ENCODE data around the gene ZNF644.

Gene ZNF644

DNA sequence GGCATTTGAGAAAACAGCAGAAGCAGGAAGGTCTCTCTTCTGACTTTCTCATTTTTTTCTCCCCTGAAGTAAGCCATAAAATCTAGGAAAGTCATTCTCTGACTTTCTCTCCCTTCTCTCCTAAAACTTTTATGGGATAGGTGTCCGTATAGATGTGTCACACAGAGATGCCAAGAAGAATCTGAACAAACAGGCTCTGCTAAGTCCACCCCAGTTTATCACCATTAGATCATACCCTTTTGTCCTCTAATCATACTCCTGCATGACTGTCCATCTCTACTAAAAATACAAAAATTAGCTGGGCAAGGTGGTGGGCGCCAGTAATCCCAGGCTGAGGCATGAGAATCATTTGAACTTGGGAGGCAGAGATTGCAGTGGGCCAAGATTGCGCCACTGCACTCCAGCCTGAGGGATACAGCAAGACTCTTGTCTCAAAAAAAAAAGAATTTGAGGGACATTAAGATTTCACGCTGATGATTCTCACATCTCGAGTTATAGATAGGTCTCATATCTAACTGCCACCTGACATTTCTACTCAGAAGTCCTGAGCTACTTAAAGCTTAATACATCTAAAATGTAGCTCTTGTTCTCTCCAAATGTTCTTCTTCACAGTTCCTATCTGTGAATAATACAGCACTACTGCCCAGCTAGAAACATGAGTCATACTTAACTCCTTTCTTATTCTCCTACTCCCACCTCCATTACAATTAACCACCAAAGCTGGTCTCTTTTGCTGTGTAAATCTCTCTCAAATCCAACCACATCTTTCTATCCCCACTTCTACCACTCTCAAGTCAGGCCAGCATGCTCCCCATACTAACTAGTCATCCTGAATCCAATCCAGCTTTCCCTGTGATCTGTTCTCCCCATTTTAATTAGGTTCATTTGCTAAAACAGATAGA, 47.7 kb downstream of the ZNF644 start:
- TF ChIP-seq, protein P1, sequence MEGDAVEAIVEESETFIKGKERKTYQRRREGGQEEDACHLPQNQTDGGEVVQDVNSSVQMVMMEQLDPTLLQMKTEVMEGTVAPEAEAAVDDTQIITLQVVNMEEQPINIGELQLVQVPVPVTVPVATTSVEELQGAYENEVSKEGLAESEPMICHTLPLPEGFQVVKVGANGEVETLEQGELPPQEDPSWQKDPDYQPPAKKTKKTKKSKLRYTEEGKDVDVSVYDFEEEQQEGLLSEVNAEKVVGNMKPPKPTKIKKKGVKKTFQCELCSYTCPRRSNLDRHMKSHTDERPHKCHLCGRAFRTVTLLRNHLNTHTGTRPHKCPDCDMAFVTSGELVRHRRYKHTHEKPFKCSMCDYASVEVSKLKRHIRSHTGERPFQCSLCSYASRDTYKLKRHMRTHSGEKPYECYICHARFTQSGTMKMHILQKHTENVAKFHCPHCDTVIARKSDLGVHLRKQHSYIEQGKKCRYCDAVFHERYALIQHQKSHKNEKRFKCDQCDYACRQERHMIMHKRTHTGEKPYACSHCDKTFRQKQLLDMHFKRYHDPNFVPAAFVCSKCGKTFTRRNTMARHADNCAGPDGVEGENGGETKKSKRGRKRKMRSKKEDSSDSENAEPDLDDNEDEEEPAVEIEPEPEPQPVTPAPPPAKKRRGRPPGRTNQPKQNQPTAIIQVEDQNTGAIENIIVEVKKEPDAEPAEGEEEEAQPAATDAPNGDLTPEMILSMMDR (IDR thresholded peaks at IDR 0.05; ENCODE audit: low read depth, low read length, missing control alignments), result no peak
- no peak for DNase-seq (ENCODE audit: extremely low read depth, low read depth)
- no peak overlapping the region for H3K4me3 ChIP-seq (replicated peaks; ENCODE audit: low read depth, low read length)

DNA sequence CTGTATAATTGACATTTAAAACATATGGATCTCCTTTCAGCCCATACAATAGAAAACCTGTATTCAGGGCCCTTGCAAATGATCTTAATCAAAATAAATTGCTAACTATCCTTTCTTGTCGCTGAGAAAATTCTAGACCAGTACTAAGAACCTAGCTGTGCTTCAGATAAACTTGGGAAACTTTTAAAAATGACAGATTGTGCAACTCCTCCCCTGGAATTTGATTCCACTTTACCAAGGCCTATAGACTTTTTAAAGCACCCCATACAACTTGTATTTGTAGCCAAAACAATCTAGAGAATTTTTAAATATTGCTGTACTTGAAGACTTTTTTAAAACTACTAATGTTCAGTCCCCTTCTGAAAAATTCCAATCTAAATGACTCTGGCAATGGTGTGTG, 51.6 kb downstream of the ZNF644 start:
- no peak for DNase-seq (ENCODE audit: extremely low read depth, low read depth)
- no peak overlapping the region for H3K4me3 ChIP-seq (replicated peaks; ENCODE audit: low read depth, low read length)
- TF ChIP-seq, protein P1 (IDR thresholded peaks at IDR 0.05; ENCODE audit: low read depth, low read length, missing control alignments), result no peak

DNA sequence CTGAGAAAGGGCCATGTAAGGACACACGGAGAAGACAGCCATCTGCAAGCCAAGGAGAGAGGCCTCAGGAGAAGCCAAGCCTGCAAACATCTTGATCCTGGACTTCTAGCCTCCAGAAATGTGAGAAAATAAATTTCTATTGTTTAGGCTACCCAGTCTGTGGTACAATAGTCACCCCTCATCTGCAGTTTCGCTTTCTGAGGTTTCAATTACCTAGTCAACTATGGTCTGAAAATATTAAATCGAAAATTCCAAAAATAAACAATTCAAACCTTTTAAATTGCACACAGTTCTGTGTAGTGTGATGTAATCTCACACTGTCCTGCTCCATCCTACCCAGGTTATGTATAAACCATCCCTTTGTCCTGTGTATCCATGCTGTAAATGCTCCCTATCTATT, 52.6 kb downstream of the ZNF644 start:
- TF ChIP-seq, protein P1 (IDR thresholded peaks at IDR 0.05; ENCODE audit: low read depth, low read length, missing control alignments), result no peak
- DNase-seq (ENCODE audit: extremely low read depth, low read depth), result no peak

DNA sequence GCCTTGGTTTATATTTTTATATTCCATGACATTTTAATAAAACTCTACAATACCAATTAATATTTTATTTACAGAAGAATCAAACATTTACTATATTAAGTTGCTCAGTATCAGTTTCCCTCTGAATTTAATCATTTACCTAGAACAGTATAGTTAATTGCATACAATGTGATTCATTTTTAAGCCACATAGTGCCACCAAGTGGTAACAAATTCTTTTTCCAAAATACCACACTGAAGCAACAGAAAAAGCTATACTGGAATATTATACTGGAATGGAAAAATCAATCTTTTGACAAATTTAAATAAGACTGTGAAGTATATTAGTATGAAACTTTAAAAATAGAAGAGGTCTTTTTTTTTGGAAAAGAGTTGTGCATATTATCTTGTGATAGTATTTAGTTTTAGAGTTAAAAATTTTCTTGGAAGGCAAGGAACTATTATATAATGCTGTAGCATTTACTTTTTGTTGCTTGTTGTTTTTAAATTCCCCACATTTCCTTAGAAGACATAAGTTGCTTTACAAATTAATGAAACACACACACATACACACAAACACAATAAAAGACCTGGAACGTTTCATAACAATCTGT, 57.3 kb downstream of the ZNF644 start:
- no peak overlapping the region for H3K4me3 ChIP-seq (replicated peaks; ENCODE audit: low read depth, low read length)
- no peak for DNase-seq (ENCODE audit: extremely low read depth, low read depth)

More for the DNA sequence above, 52.6 kb downstream of the ZNF644 start:
- H3K4me3 ChIP-seq (replicated peaks; ENCODE audit: low read depth, low read length), result no peak overlapping the region

DNA sequence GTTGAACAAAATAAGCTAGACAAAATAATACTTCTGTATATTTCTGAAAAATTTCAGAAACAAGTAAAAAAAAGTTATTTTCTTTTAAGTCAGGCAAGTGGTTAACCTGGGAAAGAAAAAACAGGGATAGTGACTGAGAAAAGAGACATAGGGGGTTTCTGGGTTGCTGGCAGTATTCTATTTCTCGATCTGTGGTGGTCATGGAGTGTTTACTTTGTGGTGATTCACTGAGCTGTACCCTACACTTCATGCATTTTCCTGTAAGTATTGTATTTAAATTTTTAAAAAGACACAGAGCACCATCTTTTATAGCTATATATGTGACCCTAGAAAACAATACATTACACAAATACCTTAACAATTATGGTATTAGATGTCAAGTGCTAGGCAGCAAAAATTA, 58.2 kb downstream of the ZNF644 start:
- TF ChIP-seq, protein P1 (IDR thresholded peaks at IDR 0.05; ENCODE audit: low read depth, low read length, missing control alignments), result no peak
- H3K4me3 ChIP-seq (replicated peaks; ENCODE audit: low read depth, low read length), result no peak overlapping the region
- no peak for DNase-seq (ENCODE audit: extremely low read depth, low read depth)

More for the DNA sequence above, 57.3 kb downstream of the ZNF644 start:
- TF ChIP-seq, protein P1 (IDR thresholded peaks at IDR 0.05; ENCODE audit: low read depth, low read length, missing control alignments), result no peak

DNA sequence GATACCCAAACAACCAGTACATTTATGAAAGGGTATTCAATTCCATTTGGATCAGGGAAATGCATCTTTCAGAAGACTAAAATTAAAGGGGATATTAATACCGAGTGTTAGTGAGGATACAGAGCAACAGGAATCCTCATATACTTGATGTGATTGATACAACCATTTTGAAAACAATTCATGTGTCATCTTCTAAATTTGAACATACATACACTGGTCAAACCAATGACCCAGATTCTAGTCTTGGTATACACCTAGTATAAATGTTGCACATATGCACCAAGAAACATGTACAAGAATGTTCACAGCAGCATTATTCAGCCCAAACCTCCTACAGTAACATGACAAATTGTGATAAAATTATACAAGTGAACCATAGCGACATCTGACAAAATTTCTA, 58.6 kb downstream of the ZNF644 start:
- H3K4me3 ChIP-seq (replicated peaks; ENCODE audit: low read depth, low read length), result no peak overlapping the region
- TF ChIP-seq, protein P1 (IDR thresholded peaks at IDR 0.05; ENCODE audit: low read depth, low read length, missing control alignments), result no peak
- DNase-seq (ENCODE audit: extremely low read depth, low read depth), result no peak
